ENCODE results near the gene NAV2.

- TF ChIP-seq CSDC2 (CRISPR knock-in tag; IDR thresholded peaks at IDR 0.05) (no peak), CSRNP3 (CRISPR knock-in tag; IDR thresholded peaks at IDR 0.05) (no peak), ZFP3 (CRISPR knock-in tag; IDR thresholded peaks at IDR 0.05) (no peak)
Measured at GRCh38 chr11:20003351-20003750, 290.7 kb downstream of the NAV2 start.

Measured in SK-N-SH treated with all-trans-retinoic acid at 6 μM for 48 hours (cell line).